ENCODE results near the gene IZUMO1R. TPM values are rescaled to one million over a fixed set of nuclear protein-coding genes. Genes with fewer than 3 reads are reported as not detected.

Gene IZUMO1R
- total and polyA plus RNA-seq, 9 donors = 0.52 TPM; not detected in 8

DNA sequence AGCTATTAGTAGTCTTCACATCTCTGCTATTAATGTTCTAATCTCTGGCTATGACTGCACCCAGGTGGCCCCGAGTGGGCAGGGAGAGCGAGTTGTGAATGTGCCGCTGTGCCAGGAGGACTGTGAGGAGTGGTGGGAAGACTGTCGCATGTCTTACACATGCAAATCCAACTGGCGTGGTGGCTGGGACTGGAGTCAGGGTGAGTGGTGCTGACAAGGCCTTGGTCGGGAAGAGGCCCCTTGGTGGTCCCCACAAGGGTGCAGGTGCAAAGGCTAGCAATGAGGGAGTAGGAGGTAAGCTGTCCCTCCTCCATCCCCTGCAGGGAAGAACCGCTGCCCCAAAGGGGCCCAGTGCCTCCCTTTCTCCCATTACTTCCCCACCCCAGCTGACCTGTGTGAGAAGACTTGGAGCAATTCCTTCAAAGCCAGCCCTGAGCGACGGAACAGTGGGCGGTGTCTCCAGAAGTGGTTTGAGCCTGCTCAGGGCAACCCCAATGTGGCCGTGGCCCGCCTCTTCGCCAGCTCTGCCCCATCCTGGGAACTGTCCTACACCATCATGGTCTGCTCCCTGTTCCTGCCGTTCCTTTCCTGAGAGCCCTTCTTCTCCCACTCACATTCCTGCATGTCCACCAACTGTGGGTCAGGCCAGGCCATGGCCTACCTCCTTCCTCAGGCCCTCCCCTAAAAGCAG lies 2.9 kb downstream of the IZUMO1R start:
- TF ChIP-seq POLR2A (IDR thresholded peaks at IDR 0.05) = no peak
- TF ChIP-seq, protein P1, sequence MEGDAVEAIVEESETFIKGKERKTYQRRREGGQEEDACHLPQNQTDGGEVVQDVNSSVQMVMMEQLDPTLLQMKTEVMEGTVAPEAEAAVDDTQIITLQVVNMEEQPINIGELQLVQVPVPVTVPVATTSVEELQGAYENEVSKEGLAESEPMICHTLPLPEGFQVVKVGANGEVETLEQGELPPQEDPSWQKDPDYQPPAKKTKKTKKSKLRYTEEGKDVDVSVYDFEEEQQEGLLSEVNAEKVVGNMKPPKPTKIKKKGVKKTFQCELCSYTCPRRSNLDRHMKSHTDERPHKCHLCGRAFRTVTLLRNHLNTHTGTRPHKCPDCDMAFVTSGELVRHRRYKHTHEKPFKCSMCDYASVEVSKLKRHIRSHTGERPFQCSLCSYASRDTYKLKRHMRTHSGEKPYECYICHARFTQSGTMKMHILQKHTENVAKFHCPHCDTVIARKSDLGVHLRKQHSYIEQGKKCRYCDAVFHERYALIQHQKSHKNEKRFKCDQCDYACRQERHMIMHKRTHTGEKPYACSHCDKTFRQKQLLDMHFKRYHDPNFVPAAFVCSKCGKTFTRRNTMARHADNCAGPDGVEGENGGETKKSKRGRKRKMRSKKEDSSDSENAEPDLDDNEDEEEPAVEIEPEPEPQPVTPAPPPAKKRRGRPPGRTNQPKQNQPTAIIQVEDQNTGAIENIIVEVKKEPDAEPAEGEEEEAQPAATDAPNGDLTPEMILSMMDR (IDR thresholded peaks at IDR 0.05) = no peak
- no peak for TF ChIP-seq EP300 (IDR thresholded peaks at IDR 0.05)
- Histone ChIP-seq H3K9me3 (no peaks in the 10 kb centered on the region), H3K4me1 (ENCODE audit: insufficient read depth) (peaks cover 4% of the 10 kb centered on the region), H3K27me3 (no peaks in the 10 kb centered on the region), H3K36me3 (no peaks in the 10 kb centered on the region), H3K4me3 (no peak overlapping the region), H3K27ac (no peak overlapping the region)
- 92 to 96% (median 96%) methylated on average over 14 of the region's 14 CpGs for WGBS, 3 donors
- intact Hi-C loops (cut with DNase I) = no loop called here
- no peak for DNase-seq

DNA sequence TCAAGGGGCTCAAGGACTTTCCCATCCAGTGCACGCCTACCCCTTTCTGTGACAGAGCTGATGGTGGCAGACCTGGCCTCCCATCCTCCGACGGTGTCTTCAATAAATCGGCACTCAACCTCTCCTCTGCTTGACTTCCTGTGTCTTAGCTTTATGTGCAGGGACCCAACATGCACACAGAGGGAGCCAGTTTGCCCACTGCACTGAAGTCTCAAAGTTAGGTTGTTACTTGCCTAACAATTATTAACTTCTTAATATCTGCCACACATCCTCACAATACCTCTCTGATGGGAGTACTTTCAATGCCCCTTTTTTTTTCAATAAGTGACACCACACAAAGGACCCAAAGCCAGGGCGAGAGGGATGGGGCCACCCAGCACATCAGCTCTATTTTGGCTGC lies 3.6 kb downstream of the IZUMO1R start:
- H3K36me3 ChIP-seq = no peaks in the 10 kb centered on the region
- WGBS, 3 donors = 90 to 92% (median 91%) methylated on average over 5 of the region's 5 CpGs
- DNase-seq = no peak
- intact Hi-C loops (cut with DNase I) = no loop called here
- no peak overlapping the region for H3K4me3 ChIP-seq
- H3K27ac ChIP-seq = no peak overlapping the region
- TF ChIP-seq, protein P1 (IDR thresholded peaks at IDR 0.05) = no peak
- TF ChIP-seq EP300 (IDR thresholded peaks at IDR 0.05) = no peak
- no peaks in the 10 kb centered on the region for H3K9me3 ChIP-seq
- peaks cover 4% of the 10 kb centered on the region for H3K4me1 ChIP-seq (ENCODE audit: insufficient read depth)
- no peaks in the 10 kb centered on the region for H3K27me3 ChIP-seq

DNA sequence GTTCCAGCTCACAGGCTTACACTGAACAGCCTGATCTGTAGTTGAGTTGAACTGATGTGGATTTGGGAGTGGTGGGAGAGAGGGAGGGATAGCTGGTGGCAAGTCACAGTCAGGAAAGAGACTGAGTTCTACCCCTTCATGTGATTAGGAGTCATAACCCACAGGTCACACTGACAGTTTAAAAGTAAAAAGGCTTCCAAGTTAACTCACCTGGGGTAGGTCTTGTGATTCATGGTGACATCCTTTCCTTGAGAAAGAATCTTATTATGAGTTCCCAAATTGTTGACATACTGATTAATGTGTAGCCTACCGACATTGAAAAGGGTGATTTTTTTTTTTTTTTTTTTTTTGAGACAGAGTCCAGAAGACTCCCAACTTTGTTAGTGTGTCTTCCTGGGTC lies 5.4 kb downstream of the IZUMO1R start:
- H3K27ac ChIP-seq = no peak overlapping the region
- DNase-seq = no peak
- H3K36me3 ChIP-seq = no peaks in the 10 kb centered on the region
- 32 to 47% (median 40%) methylated on average over 1 of the region's 1 CpG for WGBS, 3 donors
- intact Hi-C loops (cut with DNase I) = no loop called here
- H3K4me3 ChIP-seq = no peak overlapping the region
- H3K27me3 ChIP-seq = no peaks in the 10 kb centered on the region
- TF ChIP-seq, protein P1 (IDR thresholded peaks at IDR 0.05) = no peak
- TF ChIP-seq POLR2A (IDR thresholded peaks at IDR 0.05) (no peak), EP300 (IDR thresholded peaks at IDR 0.05) (no peak)
- no peaks in the 10 kb centered on the region for H3K9me3 ChIP-seq
- H3K4me1 ChIP-seq (ENCODE audit: insufficient read depth) = peaks cover 1% of the 10 kb centered on the region

DNA sequence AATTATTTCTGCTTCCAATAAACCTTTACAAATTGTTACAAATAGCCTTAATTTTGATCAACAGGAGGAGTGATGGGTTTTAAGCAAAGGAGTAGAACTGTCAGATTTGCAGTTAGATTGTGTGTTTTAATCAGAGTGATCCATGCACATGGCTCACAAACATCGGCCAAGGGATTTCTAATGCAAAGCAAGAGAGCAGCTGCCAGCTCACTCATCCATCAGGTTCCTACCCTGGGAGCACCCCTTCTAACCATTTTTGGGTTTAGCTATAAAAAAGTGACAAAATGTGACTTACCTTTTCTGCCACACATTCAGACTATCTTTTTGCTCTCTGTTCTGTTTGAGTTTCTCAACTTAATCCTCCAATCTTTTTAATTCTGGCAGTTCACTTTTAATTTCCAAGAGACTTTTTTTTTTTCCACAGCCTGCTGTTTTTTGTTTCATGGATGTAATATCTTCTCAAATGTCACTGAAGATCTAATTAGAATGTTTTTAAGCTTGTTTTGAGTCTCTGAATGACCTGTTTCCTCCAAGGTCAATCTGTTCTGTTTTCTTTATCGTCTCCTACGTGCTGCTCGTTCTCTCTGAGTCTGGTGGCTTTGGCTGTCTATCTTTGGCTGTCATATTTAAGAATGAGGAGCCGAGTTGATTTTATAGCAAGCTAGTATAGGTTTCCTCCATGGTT lies 6.0 kb downstream of the IZUMO1R start:
- DNase-seq = no peak
- H3K4me3 ChIP-seq = no peak overlapping the region
- WGBS, 3 donors = 14 to 26% (median 20%) methylated on average over 5 of the region's 5 CpGs
- H3K27me3 ChIP-seq = no peaks in the 10 kb centered on the region
- H3K4me1 ChIP-seq (ENCODE audit: insufficient read depth) = no peaks in the 10 kb centered on the region
- no peak overlapping the region for H3K27ac ChIP-seq
- intact Hi-C loops (cut with DNase I) = no loop called here
- TF ChIP-seq, protein P1 (IDR thresholded peaks at IDR 0.05) = no peak
- no peak for TF ChIP-seq POLR2A (IDR thresholded peaks at IDR 0.05)
- no peaks in the 10 kb centered on the region for H3K9me3 ChIP-seq
- H3K36me3 ChIP-seq = no peaks in the 10 kb centered on the region

Measured in ovary (tissue), 9 donors.